Natural killer cell (primary cell): ENCODE data around the gene TGFBR2. TPM values are rescaled to one million over a fixed set of nuclear protein-coding genes. Genes with fewer than 3 reads are reported as not detected.

Experiments
- ATAC-seq, 3 donors: fragments of 150-1000 bp in 2 of 3; fragments of 200-7000 bp in 1 of 3; cut with Tn5 transposase; 1 replicate in 1 of 3; 2 replicates in 2 of 3; pipeline ENCODE4 v1.10.0; 2021; ENCODE audit warnings: mild to moderate bottlenecking in 2 of 3, moderate library complexity in 2 of 3
- DNase-seq, 2 donors: peaks; one replicate each; pipeline versions ENCODE4 v3.0.0 to v3.0.0-alpha.2; 2013 to 2021; ENCODE audit warnings: mixed read lengths in 1 of 2
- H3K27ac ChIP-seq: one replicate; pipeline ENCODE4 v1.5.1; 2013; ENCODE audit warnings: mild to moderate bottlenecking, low read length
- H3K27me3 ChIP-seq: one replicate; pipeline ENCODE4 v1.6.1; 2013; ENCODE audit warnings: low read length; ENCODE audit not compliant: control insufficient read depth, insufficient read depth
- H3K36me3 ChIP-seq: one replicate; pipeline ENCODE4 v1.6.1; 2013; ENCODE audit warnings: low read length; ENCODE audit not compliant: control insufficient read depth, insufficient read depth
- H3K4me1 ChIP-seq: one replicate; pipeline ENCODE4 v1.6.1; 2013; ENCODE audit warnings: low read length; ENCODE audit not compliant: control insufficient read depth, insufficient read depth
- H3K4me3 ChIP-seq: one replicate; pipeline ENCODE4 v1.5.1; 2013; ENCODE audit warnings: low read length
- H3K9me3 ChIP-seq: one replicate; pipeline ENCODE4 v1.6.1; 2013; ENCODE audit warnings: low read length; ENCODE audit not compliant: control insufficient read depth, insufficient read depth
- H3K27ac Mint-ChIP-seq, 2 donors: one replicate each; pipeline ENCODE4 v1.8.0; 2022; ENCODE audit warnings: mild to moderate bottlenecking in 2 of 2, mixed read lengths in 2 of 2, moderate library complexity in 1 of 2
- H3K27me3 Mint-ChIP-seq, 2 donors: one replicate each; pipeline ENCODE4 v1.8.0; 2022; ENCODE audit warnings: low read depth in 2 of 2, mixed read lengths in 2 of 2
- H3K36me3 Mint-ChIP-seq: one replicate; pipeline ENCODE4 v1.8.0; 2022; ENCODE audit warnings: mixed read lengths
- H3K4me1 Mint-ChIP-seq, 2 donors: one replicate each; pipeline ENCODE4 v1.8.0; 2022; ENCODE audit warnings: mixed read lengths in 2 of 2
- H3K4me3 Mint-ChIP-seq: one replicate; pipeline ENCODE4 v1.8.0; 2022; ENCODE audit warnings: mild to moderate bottlenecking, moderate library complexity, mixed read lengths
- H3K9me3 Mint-ChIP-seq, 2 donors: one replicate each; pipeline ENCODE4 v1.8.0; 2022; ENCODE audit warnings: mixed read lengths in 2 of 2
- WGBS: methylation state at CpG from one replicate; pipeline ENCODE4 v1.1.7; 2013; ENCODE audit warnings: missing lambda C conversion rate; ENCODE audit not compliant: insufficient coverage; 5-methylcytosine and 5-hydroxymethylcytosine counted together
- intact Hi-C: fragments of 100-400 bp; cut with micrococcal nuclease; formaldehyde crosslinking; loops from one replicate; pipeline ENCODE4 v1.14.2; 2022
- total RNA-seq, 4 donors: library from RNA; stranded (reverse); fragments of 120-200 nt in 1 of 4; gene quantifications; one replicate each; pipeline versions ENCODE4 v1.2.3 to v1.2.4, GENCODE V29; 2013 to 2022
- TF ChIP-seq, protein P1 (sequence below): fragments of 200-600 bp; IDR thresholded peaks from one replicate; pipeline ENCODE4 v1.8.0; 2022; ENCODE audit warnings: antibody characterized with exemption

Gene TGFBR2
- total RNA-seq, 3 donors from 2014 or later (not counting 1 experiment from before 2014, with no cell fraction given) = 70.4 to 113 (median 99.3) TPM

DNA sequence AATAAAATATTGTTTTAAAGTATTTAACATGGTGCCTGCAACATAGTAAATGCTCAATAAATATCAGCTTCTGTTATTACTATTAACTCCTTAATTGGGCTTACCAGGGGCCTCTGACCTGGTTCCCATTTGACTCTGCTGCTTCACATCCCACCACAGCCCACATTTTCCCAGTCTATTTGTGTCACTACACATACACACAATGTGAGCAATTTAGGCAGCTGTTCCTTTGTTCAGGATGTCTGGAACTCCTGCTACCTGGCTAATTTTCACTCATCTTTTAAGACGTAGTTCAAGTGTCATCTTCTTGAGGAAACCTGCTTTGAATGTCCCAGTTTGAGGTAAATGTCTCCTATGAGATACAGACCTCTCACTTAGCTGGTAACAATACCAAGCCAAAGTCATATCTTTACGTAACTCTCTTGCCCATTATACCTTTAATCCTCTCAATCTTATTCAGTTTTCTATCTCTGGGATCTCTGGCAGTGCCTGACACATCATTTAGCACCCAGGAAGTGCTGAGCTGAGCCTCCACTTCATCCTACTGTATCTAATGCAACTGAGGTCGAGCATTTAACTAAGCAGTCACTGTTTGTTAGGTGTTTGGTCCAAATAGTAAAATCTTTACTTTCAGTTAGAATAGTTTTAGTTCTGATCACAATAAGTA lies 4.4 kb downstream of the TGFBR2 start:
- no peaks in the 10 kb centered on the region for H3K27me3 ChIP-seq
- peaks cover 47% of the 10 kb centered on the region for H3K4me1 ChIP-seq
- H3K4me1 Mint-ChIP-seq = peaks cover 79 to 81% of the 10 kb centered on the region in 2 donors
- H3K27ac Mint-ChIP-seq = peak overlapping the region; percentile 91 to 92
- no peak overlapping the region for H3K4me3 ChIP-seq
- no peaks in the 10 kb centered on the region for H3K9me3 Mint-ChIP-seq
- DNase-seq (peak in 1 of 2 donors; percentile 44), ATAC-seq (no peak)
- intact Hi-C loops = loop anchor here (1.0 to 2.0 kb wide), 2 partner anchors 34 to 47 kb away; no protein-coding TSS in a partner anchor
- no peaks in the 10 kb centered on the region for H3K36me3 Mint-ChIP-seq
- no peaks in the 10 kb centered on the region for H3K9me3 ChIP-seq
- TF ChIP-seq, protein P1, sequence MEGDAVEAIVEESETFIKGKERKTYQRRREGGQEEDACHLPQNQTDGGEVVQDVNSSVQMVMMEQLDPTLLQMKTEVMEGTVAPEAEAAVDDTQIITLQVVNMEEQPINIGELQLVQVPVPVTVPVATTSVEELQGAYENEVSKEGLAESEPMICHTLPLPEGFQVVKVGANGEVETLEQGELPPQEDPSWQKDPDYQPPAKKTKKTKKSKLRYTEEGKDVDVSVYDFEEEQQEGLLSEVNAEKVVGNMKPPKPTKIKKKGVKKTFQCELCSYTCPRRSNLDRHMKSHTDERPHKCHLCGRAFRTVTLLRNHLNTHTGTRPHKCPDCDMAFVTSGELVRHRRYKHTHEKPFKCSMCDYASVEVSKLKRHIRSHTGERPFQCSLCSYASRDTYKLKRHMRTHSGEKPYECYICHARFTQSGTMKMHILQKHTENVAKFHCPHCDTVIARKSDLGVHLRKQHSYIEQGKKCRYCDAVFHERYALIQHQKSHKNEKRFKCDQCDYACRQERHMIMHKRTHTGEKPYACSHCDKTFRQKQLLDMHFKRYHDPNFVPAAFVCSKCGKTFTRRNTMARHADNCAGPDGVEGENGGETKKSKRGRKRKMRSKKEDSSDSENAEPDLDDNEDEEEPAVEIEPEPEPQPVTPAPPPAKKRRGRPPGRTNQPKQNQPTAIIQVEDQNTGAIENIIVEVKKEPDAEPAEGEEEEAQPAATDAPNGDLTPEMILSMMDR = no peak
- H3K27me3 Mint-ChIP-seq = no peaks in the 10 kb centered on the region
- peak overlapping the region; percentile 97 for H3K4me3 Mint-ChIP-seq
- H3K36me3 ChIP-seq = no peaks in the 10 kb centered on the region
- WGBS = 32% methylated on average over 2 of the region's 3 CpGs
- peak overlapping the region; percentile 81 for H3K27ac ChIP-seq

DNA sequence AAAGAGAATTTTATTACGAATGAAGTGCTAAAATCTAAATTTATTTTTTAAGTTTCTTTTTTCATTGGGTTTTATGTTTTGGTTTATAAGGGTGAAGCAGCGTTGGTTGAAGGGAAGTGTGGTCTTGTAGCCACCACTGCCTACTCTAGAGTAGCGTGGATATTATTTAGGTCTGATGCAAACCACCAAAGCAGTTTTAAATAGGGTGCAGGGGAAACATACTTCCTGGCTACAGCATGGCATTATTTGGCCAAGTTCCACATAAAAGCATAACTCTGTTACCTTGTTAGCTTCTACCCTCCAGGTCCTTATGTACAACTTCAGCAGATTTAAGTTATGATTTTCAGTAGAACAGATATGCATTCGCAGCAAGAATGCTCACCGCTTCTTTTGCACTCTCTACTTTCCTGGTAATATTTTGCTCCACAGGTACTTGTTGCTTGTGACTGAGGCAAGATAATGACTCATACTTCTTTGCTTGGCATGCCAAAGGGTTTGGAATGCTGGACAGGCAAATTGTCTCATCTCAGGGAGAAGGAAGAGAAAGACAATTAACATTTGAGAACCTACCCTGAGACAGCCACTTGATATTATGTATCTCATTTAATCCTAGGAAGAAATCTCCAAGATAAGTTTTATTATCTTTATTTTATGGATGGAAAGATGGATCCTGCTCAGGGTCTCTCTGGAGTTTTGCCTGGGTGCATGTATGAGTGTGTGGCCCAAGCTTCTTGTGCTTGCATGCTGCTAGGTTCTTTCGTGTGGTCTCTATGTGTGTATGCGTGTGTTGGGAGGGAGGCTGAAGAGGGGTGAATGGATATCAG lies 5.4 kb downstream of the TGFBR2 start:
- ATAC-seq (peak; percentile 36 to 63 (median 63)), DNase-seq (peak in 1 of 2 donors; percentile 63)
- TF ChIP-seq, protein P1 = no peak
- no peaks in the 10 kb centered on the region for H3K36me3 ChIP-seq
- H3K27me3 ChIP-seq = no peaks in the 10 kb centered on the region
- no peaks in the 10 kb centered on the region for H3K36me3 Mint-ChIP-seq
- peak overlapping the region; percentile 91 to 92 for H3K27ac Mint-ChIP-seq
- H3K4me3 Mint-ChIP-seq = peak overlapping the region; percentile 97
- H3K9me3 Mint-ChIP-seq = no peaks in the 10 kb centered on the region
- peaks cover 46% of the 10 kb centered on the region for H3K4me1 ChIP-seq
- H3K27me3 Mint-ChIP-seq = no peaks in the 10 kb centered on the region
- intact Hi-C loops = loop anchor here (1.0 to 2.0 kb wide), 3 partner anchors 19 to 46 kb away; no protein-coding TSS in a partner anchor
- peak overlapping the region; percentile 81 for H3K27ac ChIP-seq
- peak overlapping the region; percentile 2 for H3K4me3 ChIP-seq
- peaks cover 83 to 85% of the 10 kb centered on the region in 2 donors for H3K4me1 Mint-ChIP-seq
- no peaks in the 10 kb centered on the region for H3K9me3 ChIP-seq
- 27% methylated on average over 6 of the region's 7 CpGs for WGBS

DNA sequence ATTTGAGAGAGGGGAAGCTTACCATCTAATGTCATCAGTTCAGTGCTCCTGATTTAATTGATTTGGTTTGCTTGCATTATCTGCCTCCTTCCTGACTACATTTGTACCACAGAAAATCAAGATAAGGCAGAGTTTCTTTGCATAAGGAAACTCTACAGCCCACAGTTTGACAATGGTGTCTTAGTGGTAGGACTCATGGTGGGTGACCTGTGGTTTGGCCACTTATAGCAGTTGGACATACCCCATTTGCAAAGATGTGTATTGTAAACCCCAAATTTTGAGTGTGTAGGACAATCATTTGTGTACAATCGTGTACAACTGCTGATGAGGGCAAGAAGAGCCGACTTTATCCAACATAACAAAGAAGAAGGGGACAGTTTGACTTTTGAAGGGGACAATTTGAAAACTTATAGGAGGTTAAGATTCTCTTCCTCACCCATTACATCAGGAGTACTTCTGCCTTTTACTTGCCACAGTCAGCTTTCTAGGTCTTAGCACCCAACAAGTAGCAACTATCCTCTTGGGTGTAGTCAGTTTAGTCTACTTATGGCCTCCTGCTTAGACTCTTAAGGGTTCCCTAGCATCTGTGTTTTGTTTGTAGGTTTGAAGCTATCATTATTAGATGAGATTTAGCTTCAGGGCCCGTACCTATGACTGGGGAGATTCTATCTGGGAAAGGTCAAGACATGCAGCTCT lies 6.2 kb downstream of the TGFBR2 start:
- DNase-seq (peak in 1 of 2 donors; percentile 42), ATAC-seq (peak in 2 of 3 donors; percentile 7 to 50)
- H3K4me1 Mint-ChIP-seq = peaks cover 91 to 93% of the 10 kb centered on the region in 2 donors
- H3K9me3 Mint-ChIP-seq = no peaks in the 10 kb centered on the region
- H3K36me3 Mint-ChIP-seq = no peaks in the 10 kb centered on the region
- no peaks in the 10 kb centered on the region for H3K27me3 ChIP-seq
- peak overlapping the region; percentile 97 for H3K4me3 Mint-ChIP-seq
- H3K27ac Mint-ChIP-seq = peak overlapping the region; percentile 91 to 92
- intact Hi-C loops = loop anchor here (2.0 kb wide), 1 partner anchor 18 kb away; no protein-coding TSS in a partner anchor
- no peaks in the 10 kb centered on the region for H3K36me3 ChIP-seq
- H3K9me3 ChIP-seq = no peaks in the 10 kb centered on the region
- WGBS = no CpG with 5 or more reads among the region's 3 CpGs
- H3K4me3 ChIP-seq = no peak overlapping the region
- peaks cover 50% of the 10 kb centered on the region for H3K4me1 ChIP-seq
- H3K27me3 Mint-ChIP-seq = no peaks in the 10 kb centered on the region
- H3K27ac ChIP-seq = peak overlapping the region; percentile 81
- TF ChIP-seq, protein P1 = no peak
